ENCODE results near the gene MARF1. TPM values are rescaled to one million over a fixed set of nuclear protein-coding genes. Genes with fewer than 3 reads are reported as not detected.

The MARF1 gene
- total RNA-seq, 1 experiment from 2014 or later: 59.4 TPM

GRCh38 chr16:15602285-15603044, 40.5 kb downstream of the MARF1 start:
- ChIA-PET CTCF (no interaction called here), POLR2A (interaction anchor here (1.2 kb wide), 1 partner anchor 12 kb away, joined by 6 read pairs; no protein-coding TSS in a partner anchor)

More at GRCh38 chr16:15602285-15603044, 40.5 kb downstream of the MARF1 start:
- no TSS peak for BruUV-seq (replicated peaks)
- Histone ChIP-seq H3K9ac (ENCODE audit: low read length) (no peak overlapping the region), H3K4me1 (ENCODE audit: control insufficient read depth in 1 of 2, insufficient read depth in 2 of 2, low read length in 2 of 2) (peaks cover 0 to 5% of the 10 kb centered on the region in 2 experiments; a peak in 1 of 4 replicates), H4K20me1 (ENCODE audit: insufficient read depth) (no peaks in the 10 kb centered on the region), H3K9me3 (ENCODE audit: control insufficient read depth in 1 of 2, insufficient read depth in 1 of 2, low read depth in 1 of 2, low read length in 2 of 2) (no peaks in the 10 kb centered on the region), H3K36me3 (ENCODE audit: control insufficient read depth in 1 of 2, insufficient read depth in 2 of 2, low read length in 2 of 2) (peaks cover 30 to 40% of the 10 kb centered on the region in 2 experiments; a peak in 3 of 4 replicates), H2AFZ (ENCODE audit: low read depth, low read length, poor library complexity, severe bottlenecking) (no peak overlapping the region), H3K4me3 (replicated peaks in 1 of 2; ENCODE audit: low read depth in 1 of 2, low read length in 2 of 2) (no peak overlapping the region), H3K9me2 (ENCODE audit: insufficient read depth) (no peaks in the 10 kb centered on the region), H3K27ac (ENCODE audit: low read depth, low read length) (no peak overlapping the region), H3K27me3 (ENCODE audit: insufficient read depth, low read length) (no peaks in the 10 kb centered on the region), H3K4me2 (ENCODE audit: low read length) (no peak overlapping the region), H3K79me2 (ENCODE audit: insufficient read depth, low read length) (no peaks in the 10 kb centered on the region)
- ATAC-seq: no peak
- DNase-seq (ENCODE audit: low read depth, low spot score): no peak
- RAD21 ChIA-PET (ENCODE audit: low non-redundant PET in 1 of 2, low total read pairs in 2 of 2, uncharacterized antibody in 2 of 2, unreplicated experiment in 2 of 2): no interaction called here
- TF ChIP-seq POLR2A (IDR thresholded peaks at IDR 0.05; ENCODE audit: borderline replicate concordance, extremely low read depth, insufficient read depth, insufficient read length) (no peak), CTCF (IDR thresholded peaks at IDR 0.05 in 2 of 3, conservative IDR thresholded peaks at IDR 0.05 in 1 of 3; ENCODE audit: borderline replicate concordance in 1 of 3, insufficient read depth in 1 of 3, low read depth in 2 of 3, low read length in 2 of 3) (no peak), CBX3 (IDR thresholded peaks at IDR 0.05; ENCODE audit: low read depth) (no peak), POLR2AphosphoS5 (IDR thresholded peaks at IDR 0.05; ENCODE audit: low read depth, low read length) (no peak), RAD21 (IDR thresholded peaks at IDR 0.05; ENCODE audit: low read depth) (no peak), YY1 (IDR thresholded peaks at IDR 0.05; ENCODE audit: extremely low read depth, insufficient replicate concordance, low read depth, low read length) (no peak), ZNF274 (IDR thresholded peaks at IDR 0.05; ENCODE audit: low read depth, low read length) (no peak), SIN3A (IDR thresholded peaks at IDR 0.05; ENCODE audit: low read depth) (no peak), SRF (IDR thresholded peaks at IDR 0.05; ENCODE audit: low read depth) (no peak), MAX (IDR thresholded peaks at IDR 0.05) (no peak), CEBPB (IDR thresholded peaks at IDR 0.05; ENCODE audit: low read depth) (no peak), EGR1 (IDR thresholded peaks at IDR 0.05; ENCODE audit: low read depth) (no peak)
- intact Hi-C loops (cut with micrococcal nuclease): no loop called here

Data from HCT116 (cell line).